SK-N-SH treated with all-trans-retinoic acid at 6 μM for 48 hours (cell line): ENCODE data around the gene LRRC8E.

Experiments
- CREB5 ChIP-seq: fragments of 250-450 bp; sonication (Bioruptor Pico); IDR thresholded peaks from 2 replicates; pipeline ENCODE4 v1.5.1; 2020; ENCODE audit warnings: low read depth, mild to moderate bottlenecking, moderate library complexity
- ESRRG ChIP-seq: fragments of 250-450 bp; sonication (Bioruptor Pico); IDR thresholded peaks from 2 replicates; pipeline ENCODE4 v1.6.1; 2021; ENCODE audit warnings: mild to moderate bottlenecking
- PPARA ChIP-seq: fragments of 250-450 bp; sonication (Bioruptor Pico); IDR thresholded peaks from 2 replicates; pipeline ENCODE4 v1.5.0; 2020; ENCODE audit warnings: mild to moderate bottlenecking, borderline replicate concordance
- TOX ChIP-seq: fragments of 250-450 bp; sonication (Bioruptor Pico); IDR thresholded peaks from 2 replicates; pipeline ENCODE4 v1.8.0; 2021; ENCODE audit warnings: mild to moderate bottlenecking, moderate library complexity, borderline replicate concordance
- ZNF70 ChIP-seq: fragments of 450-650 bp; formaldehyde crosslinking; IDR thresholded peaks from 2 replicates; pipeline ENCODE4 v1.5.0; 2020; ENCODE audit warnings: mild to moderate bottlenecking, moderate library complexity
- TF ChIP-seq, protein P1 (sequence below): fragments of 250-450 bp; sonication (Bioruptor Pico); IDR thresholded peaks from 2 replicates; pipeline ENCODE4 v1.5.0; 2020; ENCODE audit warnings: mild to moderate bottlenecking, moderate library complexity
- TF ChIP-seq, protein P2 (sequence below): fragments of 250-450 bp; sonication (Bioruptor Pico); IDR thresholded peaks from 2 replicates; pipeline ENCODE4 v1.8.0; 2020; ENCODE audit warnings: mild to moderate bottlenecking, moderate library complexity, borderline replicate concordance

DNA sequence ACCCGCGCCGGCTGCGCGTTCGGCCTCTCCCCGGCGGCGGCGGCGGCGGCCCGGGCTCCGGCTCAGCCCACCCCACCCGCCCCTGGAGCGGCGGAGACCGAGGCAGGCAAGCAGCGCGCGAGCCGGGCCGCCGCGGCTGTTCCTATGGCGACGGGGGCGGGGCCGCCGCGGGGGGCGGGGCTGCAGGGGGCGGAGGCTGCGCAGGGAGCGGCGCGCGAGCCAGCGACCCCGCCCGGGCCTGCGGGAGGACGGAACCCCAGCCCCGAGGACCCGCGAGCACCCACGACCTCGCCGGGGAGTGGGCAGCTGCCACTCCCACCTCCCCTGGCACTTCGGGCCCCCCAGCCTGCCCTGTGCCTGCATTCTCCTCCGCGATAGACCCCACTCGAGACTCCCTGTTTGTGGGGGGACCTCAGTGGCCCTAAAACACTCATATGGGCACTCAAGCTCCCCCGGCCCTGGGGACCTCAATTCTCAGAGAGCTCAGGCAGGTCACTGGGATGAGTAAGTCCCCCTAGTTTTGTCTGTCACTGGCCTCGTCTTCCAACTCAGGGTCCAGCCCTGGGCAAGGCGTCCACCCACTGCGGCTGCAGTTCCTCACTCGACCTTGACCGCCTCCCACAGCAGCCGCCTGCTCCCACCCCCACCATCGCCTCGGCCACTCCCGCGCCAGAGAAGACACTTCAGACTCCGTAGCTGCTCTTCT is 37.9 kb downstream of the LRRC8E start, which contains the start of gene CTXN1:
- TF ChIP-seq, protein P1, sequence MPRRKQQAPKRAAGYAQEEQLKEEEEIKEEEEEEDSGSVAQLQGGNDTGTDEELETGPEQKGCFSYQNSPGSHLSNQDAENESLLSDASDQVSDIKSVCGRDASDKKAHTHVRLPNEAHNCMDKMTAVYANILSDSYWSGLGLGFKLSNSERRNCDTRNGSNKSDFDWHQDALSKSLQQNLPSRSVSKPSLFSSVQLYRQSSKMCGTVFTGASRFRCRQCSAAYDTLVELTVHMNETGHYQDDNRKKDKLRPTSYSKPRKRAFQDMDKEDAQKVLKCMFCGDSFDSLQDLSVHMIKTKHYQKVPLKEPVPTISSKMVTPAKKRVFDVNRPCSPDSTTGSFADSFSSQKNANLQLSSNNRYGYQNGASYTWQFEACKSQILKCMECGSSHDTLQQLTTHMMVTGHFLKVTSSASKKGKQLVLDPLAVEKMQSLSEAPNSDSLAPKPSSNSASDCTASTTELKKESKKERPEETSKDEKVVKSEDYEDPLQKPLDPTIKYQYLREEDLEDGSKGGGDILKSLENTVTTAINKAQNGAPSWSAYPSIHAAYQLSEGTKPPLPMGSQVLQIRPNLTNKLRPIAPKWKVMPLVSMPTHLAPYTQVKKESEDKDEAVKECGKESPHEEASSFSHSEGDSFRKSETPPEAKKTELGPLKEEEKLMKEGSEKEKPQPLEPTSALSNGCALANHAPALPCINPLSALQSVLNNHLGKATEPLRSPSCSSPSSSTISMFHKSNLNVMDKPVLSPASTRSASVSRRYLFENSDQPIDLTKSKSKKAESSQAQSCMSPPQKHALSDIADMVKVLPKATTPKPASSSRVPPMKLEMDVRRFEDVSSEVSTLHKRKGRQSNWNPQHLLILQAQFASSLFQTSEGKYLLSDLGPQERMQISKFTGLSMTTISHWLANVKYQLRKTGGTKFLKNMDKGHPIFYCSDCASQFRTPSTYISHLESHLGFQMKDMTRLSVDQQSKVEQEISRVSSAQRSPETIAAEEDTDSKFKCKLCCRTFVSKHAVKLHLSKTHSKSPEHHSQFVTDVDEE (CRISPR knock-in tag) = no peak
- TF ChIP-seq ESRRG (CRISPR knock-in tag) (no peak), ZNF70 (CRISPR knock-in tag) (no peak), TOX (CRISPR knock-in tag) (no peak), PPARA (no peak), CREB5 (no peak)
- TF ChIP-seq, protein P2, sequence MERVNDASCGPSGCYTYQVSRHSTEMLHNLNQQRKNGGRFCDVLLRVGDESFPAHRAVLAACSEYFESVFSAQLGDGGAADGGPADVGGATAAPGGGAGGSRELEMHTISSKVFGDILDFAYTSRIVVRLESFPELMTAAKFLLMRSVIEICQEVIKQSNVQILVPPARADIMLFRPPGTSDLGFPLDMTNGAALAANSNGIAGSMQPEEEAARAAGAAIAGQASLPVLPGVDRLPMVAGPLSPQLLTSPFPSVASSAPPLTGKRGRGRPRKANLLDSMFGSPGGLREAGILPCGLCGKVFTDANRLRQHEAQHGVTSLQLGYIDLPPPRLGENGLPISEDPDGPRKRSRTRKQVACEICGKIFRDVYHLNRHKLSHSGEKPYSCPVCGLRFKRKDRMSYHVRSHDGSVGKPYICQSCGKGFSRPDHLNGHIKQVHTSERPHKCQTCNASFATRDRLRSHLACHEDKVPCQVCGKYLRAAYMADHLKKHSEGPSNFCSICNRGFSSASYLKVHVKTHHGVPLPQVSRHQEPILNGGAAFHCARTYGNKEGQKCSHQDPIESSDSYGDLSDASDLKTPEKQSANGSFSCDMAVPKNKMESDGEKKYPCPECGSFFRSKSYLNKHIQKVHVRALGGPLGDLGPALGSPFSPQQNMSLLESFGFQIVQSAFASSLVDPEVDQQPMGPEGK (CRISPR knock-in tag) = no peak
